Measurements from ENCODE around the gene CFAP410.

Gene CFAP410

GRCh38 chr21:44282370-44282769 is 56.8 kb downstream of the CFAP410 start:
- DNase-seq: no peak

GRCh38 chr21:44281801-44282200 is 57.4 kb downstream of the CFAP410 start:
- DNase-seq: no peak

- DNase-seq: no peak
Observed at GRCh38 chr21:44279354-44280260, 59.6 kb downstream of the CFAP410 start.
